COLO668 (cell line): Measurements from ENCODE around the gene DNAJC7.
A peak's percentile ranks its signal among the peaks of the same experiment; 100 is the strongest.
"Not testable (repeated sequence)": the region's sequence is repeated elsewhere in the genome, so short reads cannot be mapped to it uniquely, and the experiment has no call there.

Experiments used
- DNase-seq: peaks from one replicate; lab custom pipeline; 2025; ENCODE audit not compliant: unreplicated experiment; lab: John Stamatoyannopoulos, UW

Gene DNAJC7

DNA sequence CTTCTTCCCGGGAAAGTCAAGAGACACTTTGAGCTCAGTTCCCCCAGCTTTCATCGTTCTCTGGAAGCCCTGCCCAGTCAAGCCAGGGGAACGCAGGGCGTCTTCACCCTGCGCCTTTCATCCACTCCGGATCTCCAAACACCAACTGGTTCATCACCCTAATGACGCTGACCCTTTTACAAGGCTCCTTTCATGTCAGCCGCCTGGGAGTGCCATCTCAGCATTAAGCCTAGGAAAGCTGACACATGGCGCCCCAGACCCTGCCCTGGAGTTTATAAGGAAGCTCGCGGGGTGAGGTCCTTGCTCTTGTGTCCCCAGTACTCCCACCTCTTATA is 594 bp upstream of the DNAJC7 start:
- DNase-seq, result peak; percentile 33

DNA sequence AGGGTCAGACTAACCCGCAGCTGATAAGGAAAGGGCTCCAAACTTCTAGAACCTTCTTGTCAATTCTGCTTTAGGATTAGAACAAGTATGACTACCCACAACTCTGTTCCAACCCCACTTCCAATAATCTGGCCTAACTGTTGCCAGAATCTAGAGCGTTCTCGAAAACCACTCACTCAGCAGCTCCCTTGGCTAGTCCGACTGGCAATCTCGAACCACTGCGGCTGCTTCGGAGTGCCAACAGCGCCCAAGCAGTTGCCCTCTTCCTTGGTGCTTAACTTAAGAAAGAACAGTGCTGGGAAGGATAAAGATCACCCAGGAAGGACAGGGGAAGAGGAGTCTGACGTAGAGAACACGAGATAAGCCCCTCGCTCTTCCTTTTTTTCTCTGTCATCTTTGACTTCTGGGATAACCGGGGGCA is 818 bp downstream of the DNAJC7 start:
- peak; percentile 4 for DNase-seq

DNA sequence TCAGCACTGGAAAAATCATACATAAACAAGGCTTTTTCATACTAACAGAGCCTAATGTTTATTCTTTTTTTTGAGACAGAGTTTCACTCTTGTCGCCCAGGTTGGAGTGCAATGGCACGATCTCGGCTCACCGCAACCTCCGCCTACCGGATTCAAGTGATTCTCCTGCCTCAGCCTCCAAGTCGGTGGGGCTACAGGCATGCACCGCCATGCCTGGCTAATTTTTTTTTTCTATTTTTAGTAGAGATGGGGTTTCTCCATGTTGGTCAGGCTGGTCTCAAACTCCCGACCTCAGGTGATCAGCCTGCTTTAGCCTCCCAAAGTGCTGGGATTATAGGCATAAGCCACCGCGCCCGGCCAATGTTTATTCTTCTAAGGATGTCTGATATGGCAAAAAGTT is 3.5 kb downstream of the DNAJC7 start:
- not testable (repeated sequence) for DNase-seq

DNA sequence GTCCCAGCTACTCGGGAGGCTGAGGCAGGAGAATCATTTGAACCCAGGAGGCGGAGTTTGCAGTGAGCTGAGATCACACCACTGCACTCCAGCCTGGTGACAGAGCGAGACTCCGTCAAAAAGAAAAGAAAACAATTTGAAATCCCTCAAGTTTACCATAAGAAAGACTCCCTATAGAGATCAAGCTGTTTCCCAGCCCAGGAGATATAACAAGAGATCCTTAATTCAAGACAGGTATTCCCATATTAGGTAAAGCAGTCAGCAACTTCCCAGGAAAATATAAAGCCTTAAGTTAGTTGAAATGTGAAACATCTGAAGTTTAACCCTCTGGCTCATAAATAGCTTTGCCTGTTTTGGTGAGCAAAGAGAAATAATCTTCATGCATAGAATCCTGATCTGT is 4.9 kb downstream of the DNAJC7 start:
- DNase-seq, result not testable (repeated sequence)

DNA sequence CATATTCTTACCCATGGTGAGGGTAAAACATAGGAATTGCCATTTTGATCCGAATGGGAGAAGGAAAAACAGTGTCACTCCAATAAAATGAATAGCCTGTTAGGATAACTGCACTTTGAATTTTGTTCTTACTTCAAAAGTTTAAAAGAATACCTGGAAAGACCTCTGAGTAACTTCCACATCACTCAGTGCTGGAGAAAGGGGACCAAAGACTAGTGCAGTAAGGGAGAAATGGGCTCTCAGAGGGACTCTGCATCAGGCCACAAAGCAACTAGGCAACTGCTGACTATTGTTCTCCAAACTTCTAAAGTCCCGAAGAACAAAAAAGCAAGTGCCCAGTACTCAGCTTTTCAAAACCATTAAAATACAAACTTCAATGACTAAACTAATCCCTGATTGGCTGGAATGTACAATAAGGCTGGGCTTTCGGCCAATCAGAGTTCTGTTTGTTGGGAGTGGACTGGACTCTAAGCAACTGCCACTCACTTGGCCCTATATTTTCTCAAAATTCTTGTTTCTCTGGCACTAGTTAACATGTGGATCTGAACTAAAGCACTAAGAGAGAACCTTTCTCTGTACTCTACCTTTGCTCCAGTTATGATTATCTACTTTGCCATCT is 6.2 kb downstream of the DNAJC7 start:
- DNase-seq, result no peak

DNA sequence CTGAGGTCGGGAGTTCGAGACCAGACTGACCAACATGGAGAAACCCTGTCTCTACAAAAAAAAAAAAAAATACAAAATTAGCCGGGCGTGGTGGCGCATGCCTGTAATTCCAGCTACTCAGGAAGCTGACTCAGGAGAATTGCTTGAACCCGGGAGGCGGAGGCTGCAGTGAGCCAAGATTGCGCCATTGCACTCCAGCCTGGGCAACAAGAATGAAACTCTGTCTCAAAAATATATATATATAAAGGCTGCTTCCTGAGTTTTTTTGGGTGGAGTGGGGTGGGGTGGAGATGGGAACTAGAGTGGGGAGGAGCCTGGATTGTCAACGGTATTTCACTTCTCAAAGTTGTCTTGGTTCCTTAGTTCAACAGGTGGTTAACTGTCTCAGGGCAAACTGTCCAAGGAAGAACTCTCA is 7.0 kb downstream of the DNAJC7 start:
- not testable (repeated sequence) for DNase-seq

DNA sequence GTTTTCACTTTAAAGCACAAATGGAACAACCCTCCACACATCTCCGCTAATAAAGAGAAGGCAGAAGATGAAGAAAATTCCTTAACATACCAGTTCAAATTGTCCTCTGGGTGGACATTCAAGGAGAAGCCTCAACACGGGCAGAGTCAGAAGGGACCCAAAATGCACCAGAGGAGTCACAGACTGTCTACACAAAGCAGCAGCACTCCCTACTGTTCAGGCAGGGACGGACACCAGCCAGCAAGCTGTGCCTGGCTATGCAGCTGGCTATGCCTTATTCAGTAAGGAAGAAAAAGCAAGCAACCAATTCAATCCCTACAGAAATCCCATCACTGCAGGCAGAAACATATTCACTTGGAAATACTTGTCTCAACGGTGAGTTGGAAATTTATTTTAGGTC is 8.1 kb downstream of the DNAJC7 start:
- no peak for DNase-seq

- no peak for DNase-seq
These were observed 12.1 kb downstream of the DNAJC7 start for GRCh38 chr17:42005166-42005565.

DNA sequence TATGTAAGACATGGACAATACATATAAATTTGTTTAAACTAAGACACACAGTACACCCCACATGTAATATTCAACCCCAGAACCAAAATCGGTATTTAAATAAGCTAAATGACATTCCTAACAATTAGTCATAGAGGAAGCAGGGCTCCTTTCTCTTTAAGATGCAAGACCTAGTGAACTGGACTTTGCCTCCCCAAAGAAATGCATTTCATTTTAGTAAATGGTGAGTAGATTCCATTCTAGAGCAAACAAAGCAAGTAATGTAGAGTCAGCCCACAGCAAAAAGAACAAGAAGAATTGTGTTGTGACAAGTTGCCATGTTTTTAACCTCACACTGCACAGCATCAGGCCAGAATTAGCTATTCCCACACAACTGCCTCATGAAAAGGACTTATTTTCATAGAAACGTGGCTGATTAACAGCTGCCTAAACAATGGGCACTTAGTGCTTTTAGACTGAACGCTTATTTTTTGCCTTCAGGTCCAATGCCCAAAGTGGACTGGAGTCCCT is 14.4 kb downstream of the DNAJC7 start:
- DNase-seq, result no peak

DNA sequence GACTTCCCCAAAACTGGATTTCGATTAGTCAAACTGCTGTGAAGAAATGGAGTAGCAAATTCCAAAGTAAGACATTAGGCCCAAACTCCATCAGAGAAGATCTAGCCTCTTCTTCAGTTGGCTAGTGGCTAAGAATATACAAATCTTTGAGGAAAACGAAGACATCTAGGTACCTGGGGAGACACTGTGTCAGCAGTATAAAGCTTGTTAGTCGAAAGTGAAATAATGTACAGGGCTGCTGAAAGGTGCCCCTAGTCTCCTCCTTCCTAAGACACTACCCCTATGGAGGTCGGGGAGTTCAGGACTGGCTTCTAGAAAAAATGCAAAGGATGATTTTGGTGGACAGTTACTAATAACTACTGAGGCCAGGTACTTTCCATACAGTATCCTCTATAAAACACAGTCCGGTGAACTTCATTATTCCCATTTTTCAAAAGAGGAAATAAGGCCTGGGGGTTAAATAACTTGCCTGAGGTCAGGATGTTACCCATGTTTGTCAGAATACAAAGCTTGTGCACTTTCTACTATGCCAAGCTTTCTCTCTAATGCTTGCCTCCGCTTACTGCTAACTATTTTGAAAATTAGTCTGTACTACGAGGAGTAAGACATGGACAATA is 15.0 kb downstream of the DNAJC7 start:
- no peak for DNase-seq

DNA sequence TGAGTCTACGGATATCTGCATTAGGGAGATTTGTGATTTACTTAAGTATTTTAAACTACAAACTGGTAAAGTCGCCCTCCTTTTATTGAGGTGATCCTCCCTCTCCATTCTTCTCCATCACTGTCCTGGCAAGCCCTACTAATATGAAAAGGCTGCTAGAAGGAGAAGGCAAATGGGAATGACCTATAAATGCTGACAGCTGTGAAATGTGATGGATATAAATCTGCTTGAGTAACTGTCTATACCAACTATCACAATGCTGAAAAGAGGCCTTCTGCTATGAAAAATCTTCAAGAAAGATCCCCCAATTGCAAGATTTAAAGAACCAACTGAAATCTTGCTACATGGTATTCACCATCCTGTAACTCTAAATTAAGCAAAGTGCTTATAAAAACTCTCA is 15.5 kb downstream of the DNAJC7 start:
- no peak for DNase-seq

DNA sequence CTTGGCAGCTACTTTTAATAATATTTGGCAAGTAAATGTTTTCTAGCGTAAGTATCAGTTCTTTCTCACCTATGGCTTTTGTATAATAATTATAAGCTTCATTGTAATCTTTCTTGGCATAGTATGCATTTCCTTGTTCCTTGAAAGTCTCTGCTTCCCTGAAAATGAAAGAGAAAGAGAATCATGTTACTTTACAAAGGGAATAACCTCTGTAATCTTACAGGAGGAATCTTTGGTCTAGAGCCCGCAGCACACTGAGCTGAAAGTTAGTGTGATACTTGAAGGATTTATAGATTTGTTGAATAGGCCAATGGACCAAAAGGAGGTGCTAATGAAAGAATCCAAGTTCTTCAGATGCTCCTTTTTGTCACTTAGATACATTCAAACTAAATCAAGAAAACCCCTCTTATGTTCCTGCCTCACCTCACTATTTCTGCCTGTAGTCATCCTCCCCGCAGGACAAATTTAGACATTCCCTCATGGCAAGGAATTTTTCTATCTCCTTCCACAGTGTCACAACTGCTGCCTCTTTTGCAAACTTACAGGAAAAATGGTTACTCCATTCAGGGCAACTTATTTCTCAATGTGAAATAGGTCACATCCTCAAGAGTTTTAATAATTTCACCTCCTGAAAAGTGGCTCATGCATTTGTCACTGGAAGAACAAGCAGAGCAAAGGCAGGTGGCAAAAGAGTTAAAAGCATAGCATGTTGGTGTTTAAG is 16.7 kb downstream of the DNAJC7 start:
- DNase-seq, result no peak

DNA sequence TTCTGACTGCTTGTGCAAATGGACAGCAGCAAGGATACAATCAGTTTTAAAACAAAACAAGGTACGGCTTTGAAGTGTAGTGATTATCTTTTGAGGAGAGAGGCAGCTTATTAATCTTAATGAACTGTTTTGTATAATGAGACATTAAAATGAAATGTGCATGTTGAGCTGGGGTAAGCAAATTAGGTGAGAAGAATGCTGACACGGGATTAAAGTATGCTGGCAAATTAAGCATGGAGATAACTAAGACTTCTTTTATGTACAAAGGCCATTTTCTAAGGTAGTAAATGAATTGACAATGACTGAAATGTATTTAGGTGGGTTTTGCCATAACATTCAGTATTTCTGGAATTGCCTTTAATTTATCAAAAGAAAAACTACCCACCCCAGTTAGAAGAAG is 18.7 kb downstream of the DNAJC7 start:
- no peak for DNase-seq

- DNase-seq, result no peak
These were observed 20.4 kb downstream of the DNAJC7 start for GRCh38 chr17:41996855-41997164.

DNA sequence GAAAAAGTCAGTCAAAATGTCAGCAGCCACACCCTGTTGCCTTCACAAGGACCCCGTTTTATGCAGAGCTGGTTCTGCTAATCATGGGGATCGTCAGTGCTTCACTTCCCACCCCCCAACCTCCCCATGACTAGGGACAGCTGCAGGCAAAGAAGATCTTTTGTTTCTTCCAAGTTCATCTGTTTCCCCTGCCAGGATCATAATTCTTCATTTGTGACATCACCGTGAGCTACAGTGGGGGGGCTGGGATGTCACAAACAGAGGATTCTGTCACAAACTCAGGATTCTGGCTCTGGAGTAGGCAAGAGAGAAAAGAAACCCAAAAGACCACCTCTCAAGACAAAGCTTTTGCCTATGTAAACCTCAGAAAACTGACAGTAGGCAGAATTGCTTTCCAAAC is 24.7 kb downstream of the DNAJC7 start:
- no peak for DNase-seq

GRCh38 chr17:41989702-41990419 is 27.4 kb downstream of the DNAJC7 start:
- peak; percentile 0 for DNase-seq

DNA sequence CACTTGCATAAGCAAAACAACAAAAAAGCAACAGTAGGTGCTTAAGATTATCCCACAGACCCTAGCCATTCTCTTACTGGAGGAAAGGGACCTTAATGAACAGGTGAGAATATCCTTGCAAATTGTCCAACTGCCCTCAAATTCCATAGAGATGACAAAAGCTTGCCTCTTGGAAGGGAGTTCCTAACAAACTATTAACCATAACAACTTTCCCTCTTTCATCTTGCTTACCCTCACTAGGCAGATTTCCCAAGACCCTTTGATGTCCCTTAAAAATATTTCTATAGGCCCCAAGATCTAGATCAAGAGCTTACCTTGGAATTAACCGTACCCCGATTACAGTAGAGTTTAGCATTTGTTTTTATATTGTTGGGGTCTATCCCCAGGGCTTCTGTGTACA is 28.8 kb downstream of the DNAJC7 start:
- DNase-seq, result no peak

- no peak for DNase-seq
These were observed 29.6 kb downstream of the DNAJC7 start for GRCh38 chr17:41987642-41988041.

DNA sequence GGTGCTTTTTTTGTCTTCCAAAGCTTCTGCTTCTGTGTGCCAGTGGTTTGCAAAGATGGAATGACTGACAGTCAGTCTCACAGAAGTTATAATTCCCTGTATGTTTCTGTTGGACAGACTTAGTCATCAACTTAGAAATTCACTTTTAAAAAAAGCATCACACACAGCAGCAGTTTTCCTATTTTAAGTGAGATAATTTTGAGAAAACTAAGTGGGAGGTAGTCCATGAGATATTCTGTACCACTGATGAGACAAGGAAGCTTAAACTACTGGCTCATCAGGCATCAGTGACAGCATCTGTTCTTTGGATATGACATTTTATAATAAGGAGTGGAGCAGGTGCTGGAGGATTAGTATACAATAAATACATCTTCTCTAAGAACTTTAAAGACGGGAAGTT is 30.6 kb downstream of the DNAJC7 start:
- no peak for DNase-seq

DNA sequence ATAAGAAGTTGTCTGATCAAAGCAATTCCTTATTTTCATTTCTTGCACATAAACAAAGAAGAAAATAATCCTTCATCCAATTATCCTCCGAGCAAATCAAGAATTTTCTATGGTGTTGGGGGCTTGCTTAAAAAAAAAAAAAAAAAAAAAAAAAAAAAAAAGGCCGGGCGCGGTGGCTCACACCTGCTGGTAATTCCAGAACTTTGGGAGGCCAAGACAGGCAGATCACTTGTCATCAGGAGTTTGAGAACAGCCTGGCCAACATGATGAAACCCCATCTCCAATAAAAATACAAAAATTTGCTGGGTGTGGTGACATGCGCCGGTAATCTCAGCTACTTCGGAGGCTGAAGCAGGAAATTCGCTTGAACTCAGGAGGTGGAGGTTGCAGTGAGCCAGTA is 31.3 kb downstream of the DNAJC7 start:
- no peak for DNase-seq

DNA sequence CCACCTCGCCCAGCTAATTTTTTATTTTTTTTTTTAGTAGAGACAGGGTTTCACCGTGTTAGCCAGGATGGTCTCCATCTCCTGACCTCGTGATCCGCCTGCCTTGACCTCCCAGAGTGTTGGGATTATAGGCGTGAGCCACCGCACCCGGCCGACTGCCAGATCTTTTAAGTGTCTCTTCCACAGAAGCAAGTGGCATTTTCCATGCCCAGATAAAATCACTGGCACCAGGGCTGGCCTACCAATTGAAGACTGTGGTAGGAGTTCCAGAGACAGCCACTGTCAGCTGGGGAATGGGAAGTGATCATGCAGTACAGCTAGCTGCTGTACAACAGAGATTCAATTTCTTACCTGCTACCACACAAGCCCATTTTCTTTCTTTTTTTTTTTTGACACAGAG is 32.8 kb downstream of the DNAJC7 start:
- no peak for DNase-seq
